NCI-H2227 treated with DMSO at 0.1 percent for 48 hours (cell line): ENCODE results near the gene SERINC5.
"Not testable (repeated sequence)": the region's sequence is repeated elsewhere in the genome, so short reads cannot be mapped to it uniquely, and the experiment has no call there.

Source experiments
- DNase-seq: peaks from one replicate; lab custom pipeline; 2025; lab: John Stamatoyannopoulos, UW

SERINC5 gene

DNA sequence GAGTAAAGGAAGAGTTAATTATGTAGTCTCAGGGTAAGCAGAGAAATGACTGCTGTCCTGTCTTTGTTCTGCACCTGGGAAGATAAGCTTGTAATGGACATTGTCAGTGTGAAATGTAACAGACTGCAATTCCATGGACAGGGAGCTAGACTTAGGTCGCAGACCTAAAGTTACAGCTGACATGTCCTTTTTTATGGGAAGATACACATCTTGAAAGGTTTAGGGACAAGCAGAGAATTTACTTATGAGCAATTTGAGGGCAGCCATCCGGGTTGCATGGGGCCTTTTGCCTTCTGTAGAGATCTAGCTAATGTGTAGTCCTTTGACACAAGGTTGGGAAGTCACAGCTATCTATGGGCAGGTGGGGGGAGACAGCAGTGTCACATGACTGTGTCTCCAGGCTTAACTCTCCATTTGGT lies 85.7 kb downstream of the SERINC5 start:
- DNase-seq: no peak

DNA sequence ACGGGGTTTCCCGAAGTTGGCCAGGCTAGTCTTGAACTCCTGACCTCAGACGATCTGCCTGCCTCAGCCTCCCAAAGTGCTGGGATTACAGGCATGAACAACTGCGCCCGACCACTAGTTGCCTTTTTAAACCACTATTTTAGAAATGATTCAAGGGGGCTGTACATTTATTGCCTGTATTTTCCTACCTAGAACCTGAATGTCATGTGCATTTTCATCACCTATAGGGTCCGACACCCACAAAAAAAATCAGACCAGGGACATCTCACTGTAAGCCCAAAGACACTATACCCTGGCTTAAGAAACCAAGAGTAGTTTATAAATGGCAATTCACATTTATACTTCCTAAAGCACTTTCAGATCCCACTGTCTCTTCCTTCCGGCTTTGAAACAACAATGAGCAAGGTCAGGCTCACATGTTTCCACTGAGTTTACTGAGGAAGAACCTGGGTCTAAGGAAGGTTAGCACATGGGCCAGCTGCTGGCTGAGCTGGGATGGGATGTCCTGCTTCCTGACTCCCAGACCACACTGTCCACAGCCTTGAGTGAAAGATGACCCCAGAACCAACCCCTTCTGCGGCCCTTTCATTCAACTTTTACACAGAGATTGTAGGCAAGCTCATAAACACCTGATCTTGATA lies 87.3 kb downstream of the SERINC5 start:
- no peak for DNase-seq

DNA sequence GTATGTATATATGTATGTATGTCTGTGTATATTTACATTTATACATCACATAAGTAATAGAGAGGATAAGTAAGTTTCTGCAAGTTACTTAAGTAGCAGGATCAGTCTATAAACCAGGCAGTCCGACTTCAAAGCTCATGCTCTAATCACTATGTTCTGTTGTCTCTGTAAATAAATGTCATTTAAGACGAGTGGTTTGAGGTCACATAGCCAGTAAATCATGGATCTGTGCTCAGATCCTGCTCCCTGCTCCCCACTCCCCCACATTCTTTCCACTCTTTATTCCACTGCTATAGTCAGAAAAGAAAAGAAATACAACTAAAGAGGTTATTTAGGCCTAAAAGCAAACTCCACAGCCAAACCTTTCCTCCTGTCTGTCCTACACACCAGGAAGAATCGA lies 90.4 kb downstream of the SERINC5 start:
- no peak for DNase-seq

DNA sequence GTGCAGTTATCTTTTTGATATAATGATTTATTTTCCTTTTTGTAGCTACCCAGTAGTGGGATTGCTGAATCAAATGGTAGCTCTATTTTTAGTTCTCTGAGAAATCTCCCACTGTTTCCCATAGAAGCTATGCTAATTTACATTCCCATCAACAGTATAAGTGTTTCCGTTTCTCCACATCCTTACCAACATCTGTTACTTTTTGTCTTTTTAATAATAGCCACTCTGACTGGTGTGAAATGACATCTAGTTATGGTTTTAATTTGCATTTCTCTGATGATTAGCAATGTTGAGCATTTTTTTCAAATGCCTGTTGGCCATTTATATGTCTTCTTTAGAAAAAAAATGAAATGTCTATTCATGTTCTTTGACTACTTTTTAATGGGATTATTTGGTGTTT lies 94.7 kb downstream of the SERINC5 start:
- no peak for DNase-seq

DNA sequence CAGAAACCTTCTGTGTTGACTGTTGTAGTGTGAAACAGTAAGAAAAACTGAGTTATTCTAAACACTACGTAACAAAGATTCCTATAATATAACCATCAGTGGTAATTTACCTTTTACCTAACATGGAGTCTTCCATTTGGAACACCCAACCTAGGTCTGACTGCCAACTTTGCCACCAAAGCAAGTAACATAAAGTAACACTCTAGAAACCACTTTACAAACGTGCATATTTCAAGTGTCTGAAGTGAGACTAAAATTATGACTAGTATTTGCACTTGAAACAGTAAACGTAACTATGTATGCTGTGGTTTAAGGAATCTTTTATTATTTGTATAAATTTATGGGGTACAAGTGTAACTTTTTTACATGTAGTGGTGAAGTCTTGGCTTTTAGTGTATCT lies 95.6 kb downstream of the SERINC5 start:
- no peak for DNase-seq

DNA sequence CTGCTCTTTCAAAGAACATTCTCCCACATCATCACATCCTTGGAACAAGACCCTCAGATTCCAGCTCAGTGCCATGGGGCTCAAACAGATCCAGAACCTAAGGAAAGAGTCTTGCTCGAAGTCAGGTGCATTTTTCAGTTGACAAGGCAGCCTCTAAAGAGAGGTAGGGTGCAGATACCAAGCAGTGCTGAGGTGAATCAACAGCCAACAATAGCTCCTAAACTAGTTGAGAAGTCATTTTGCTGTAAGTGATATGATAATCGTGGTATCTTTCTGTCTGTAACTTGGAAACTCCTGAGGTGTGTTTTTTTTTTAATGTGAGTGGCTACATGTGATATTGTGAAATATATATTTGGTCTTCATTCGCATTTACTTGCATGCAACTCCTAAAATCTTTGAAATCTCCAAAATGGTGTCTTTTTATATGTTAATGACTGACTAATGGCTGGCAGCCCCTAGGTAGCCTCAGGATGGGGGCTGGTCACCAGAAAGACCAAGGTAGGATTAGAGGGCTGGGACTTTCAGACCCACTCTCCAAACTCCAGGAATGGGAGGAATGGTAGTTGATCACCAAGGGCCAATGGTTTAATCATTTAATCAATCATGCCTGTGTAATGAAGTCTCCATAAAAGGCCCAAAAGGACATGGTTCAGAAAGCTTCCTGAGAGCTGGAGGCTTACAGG lies 96.6 kb downstream of the SERINC5 start:
- no peak for DNase-seq

DNA sequence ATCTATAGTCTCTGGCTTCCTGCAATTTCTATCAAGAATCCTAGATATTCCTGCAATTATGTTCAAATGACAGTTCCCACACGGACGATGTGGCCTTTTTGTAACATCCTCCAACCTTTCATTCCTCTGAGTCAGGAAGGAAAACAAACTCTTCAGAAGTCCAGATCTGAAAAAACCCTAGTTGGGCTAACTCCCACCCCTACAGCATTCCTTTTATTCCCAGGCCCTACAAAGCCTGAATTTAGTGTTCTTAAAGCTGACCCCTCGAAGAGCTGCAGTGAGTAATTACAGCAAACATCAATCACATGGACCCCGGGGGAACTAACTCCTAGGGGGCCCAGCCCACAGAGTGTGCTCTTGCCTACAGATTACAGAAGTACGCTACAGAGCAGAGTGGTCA lies 99.7 kb downstream of the SERINC5 start:
- DNase-seq: peak; percentile 24

DNA sequence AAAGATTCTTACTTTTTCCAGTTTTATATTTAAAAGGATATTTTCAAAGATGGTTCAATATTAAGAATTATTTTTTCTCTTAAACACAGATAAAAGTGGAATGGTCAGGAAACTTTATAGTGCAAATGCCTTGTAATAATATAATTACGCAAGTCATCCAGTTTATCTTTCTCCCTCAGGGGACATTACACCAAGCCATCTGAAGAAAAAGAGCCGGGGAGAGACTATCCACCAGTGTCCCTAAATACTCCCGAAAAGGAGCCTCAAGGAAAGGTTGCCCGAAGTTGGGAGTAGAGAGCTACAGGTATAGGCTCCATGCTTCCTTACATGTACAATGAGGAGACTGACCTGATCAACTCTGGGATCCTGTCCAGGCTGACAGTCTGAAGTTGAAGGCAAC lies 101.1 kb downstream of the SERINC5 start:
- DNase-seq: no peak

DNA sequence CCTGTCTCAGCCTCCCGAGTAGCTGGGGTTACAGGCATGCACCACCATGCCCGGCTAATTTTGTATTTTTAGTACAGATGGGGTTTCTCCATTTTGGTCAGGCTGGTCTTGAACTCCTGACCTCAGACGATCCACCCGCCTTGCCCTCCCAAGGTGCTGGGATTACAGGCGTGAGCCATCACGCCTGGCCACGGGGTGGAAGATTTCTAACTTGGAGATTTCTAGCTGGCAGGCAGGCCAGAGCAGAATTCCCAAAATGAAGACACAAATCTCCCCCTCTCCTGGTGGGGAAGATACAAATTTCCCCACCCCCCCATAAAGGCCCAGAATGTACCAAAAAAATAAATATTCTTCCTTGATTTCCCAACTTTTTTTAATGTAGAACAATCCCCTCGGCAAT lies 101.6 kb downstream of the SERINC5 start:
- DNase-seq: not testable (repeated sequence)

DNA sequence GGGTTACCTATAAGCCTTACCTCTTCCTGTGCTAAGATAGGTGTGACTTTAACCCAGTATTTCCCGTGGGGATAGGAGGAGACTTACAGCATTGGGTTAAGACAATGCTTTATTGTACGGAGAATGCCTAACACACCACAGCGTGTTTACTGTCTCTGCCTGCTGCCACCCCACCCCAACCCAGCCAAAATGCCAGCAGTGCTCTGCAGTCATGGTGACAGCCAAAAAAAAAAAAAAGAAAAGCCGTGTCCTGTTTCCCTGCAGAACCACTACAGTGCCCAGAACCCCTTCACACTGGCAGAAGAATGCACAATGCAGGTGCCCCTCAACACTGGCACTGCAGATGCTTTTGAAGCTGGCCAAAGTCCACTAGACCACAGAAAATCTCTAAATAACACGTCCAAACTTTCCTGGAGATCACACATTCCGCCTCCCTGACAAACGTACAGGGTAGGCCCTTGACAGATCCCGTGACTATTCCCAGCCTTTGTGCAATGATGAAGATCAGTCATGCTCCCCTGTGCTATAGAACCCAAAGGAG lies 102.2 kb downstream of the SERINC5 start:
- DNase-seq: no peak

DNA sequence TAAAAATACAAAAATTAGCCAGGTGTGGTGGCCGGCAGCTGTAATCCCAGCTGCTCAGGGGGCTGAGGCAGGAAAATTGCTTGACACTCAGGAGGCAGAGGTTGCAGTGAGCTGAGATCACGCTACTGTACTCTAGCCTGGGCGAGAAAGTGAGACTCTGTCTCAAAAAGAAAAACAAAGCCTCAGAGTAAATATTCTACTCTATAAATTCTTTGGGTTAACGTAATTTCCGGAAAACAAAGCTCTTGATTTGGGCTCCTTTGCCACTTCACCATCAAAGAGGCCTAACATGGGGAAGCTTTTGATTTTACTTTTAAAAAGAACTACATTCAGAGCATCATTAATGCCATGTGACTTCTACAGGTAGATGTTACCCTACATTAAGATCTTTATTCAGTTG lies 103.1 kb downstream of the SERINC5 start:
- DNase-seq: no peak

DNA sequence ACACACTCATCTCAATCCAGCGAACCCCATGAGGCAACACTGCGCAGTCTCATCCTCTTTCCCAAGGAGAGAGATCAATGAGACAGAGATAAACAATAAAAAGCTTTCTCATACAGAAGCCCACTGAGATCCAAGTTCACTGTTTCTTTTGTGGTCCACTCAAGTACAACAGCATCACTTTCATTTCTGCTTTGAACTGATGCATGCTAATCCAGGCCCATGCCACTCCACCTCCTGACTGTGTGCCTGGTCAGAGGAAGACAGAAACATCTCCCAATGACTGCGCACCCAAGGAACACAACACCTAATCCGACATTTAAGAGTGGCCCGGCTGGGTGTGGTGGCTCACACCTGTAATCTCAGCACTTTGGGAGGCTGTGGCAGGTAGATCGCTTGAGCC lies 104.0 kb downstream of the SERINC5 start:
- DNase-seq: no peak

DNA sequence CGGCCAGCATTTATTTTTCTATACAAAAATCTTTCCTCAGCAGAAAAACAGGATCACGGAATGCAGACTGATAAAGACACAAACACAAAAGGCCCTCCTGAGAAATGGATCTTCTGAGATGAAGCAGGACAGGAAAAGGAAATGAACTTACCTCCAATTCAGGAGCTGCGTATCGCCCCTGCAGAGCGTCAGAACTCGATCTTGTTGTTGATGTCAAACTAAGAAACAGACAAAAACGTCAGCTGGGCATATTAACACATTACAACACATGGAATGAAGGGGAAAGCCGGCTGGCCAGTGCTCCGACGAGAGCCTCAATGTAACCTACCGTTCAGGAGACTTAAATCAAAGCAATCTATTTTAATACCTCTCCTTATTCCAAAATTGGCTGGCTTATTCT lies 105.1 kb downstream of the SERINC5 start:
- no peak for DNase-seq

DNA sequence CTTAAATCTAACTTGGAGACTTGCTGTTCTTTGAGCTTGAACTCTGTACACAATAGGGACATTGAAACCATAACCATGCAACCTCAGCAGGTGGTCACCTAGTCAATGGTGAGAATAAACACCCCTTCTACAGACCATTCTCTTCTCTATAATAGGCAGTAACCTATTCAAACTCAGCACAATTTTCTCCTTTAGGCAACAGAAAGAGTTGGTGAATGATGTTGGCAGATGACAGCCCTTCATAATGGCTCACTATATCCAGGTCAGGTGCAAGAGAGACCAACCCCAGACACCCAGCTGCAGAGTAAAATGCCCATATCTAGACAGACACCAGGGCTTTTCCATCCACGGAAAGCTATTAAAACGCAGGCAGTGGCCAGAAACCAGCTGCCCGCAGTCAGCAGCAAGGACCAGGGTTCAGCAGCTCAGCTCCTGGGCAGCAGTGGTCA lies 106.7 kb downstream of the SERINC5 start:
- DNase-seq: no peak

DNA sequence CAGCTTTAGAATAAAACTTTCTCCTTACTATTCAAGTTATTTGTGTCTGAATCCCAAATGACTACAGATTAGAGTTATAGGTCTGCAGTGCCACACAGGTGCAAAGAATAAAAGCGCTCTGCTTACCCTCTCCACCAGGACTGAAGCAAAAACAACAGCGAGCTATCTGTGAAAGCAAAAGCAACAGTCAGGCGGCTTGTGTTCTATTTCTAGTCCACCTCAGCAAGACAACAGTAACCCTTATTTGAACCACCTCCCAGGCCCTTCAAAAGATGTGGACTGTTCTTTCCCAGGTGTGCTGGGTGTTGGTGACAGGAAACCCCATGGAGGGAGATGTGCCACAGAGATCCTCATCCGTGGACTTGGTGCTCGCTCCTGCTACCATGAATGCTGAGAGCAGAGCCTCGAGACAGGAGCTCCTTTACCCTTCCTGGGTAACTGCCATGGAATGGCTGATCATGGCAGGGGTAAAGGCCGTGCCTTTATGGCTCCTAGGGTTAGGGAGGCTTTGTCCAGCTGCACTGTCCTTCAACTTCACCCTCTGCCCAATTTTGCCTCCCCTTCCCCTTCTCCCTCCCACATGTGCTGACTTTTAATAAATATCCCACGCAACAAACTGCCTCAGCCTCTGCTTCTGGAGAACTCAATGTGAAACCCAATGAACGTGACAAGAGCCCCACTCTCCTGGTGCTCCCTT lies 108.6 kb downstream of the SERINC5 start:
- no peak for DNase-seq

DNA sequence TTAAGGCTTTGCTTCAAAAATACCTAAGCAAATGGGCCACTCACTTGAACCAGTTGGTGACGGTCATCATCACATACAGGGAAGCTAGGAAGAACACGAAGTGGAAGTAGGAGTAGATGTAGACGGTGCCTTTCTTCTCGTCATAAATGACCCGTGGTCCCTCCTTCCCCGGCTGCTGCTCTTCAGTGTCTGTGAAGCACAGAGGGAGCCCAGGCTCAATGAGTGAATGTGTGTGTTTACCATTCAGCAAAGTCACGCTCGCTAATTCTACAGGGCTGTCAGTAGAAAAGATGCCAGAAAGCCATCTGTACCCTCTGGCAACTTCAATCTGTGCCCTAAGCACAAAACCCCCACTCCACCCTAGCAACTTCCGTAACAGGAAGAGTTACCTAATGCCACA lies 109.8 kb downstream of the SERINC5 start:
- no peak for DNase-seq

DNA sequence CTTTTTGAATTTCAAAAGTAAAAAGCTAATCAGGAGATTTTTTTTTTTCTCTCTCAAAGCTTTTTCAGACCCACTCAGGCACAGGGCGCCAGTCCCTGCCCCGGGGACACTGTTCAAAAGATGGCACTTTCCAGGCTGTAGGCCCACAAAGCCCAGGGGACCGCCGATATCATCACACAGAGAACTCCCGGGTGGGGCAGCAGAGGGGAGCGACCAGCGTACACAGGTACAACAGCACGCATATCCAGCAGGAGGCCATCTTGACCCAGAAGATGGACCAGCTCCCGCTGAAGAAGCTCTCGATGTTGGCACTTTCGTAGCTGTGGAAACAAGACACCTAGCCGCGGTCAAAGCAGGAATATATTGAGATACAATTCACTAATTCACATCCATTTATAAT lies 112.4 kb downstream of the SERINC5 start:
- no peak for DNase-seq

DNA sequence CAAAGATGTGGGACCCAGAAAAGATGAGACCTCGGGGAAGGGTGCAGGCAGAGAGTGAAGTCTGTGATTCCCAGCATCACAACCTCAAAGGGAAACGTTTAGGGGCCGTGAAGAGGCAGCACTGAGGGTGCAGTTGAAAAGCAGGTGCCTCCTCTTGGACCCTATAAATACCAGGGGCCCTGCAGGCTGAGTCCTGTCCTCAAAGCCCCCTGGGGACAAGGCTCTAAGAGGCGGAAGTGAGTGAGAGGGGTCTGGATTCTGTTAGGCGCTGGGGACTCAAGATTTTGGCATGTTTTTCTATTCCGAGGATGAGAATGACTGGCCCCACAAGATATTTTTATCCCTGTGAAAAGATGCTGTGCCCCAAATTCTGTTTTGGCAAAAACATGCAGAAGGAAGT lies 112.9 kb downstream of the SERINC5 start:
- no peak for DNase-seq

DNA sequence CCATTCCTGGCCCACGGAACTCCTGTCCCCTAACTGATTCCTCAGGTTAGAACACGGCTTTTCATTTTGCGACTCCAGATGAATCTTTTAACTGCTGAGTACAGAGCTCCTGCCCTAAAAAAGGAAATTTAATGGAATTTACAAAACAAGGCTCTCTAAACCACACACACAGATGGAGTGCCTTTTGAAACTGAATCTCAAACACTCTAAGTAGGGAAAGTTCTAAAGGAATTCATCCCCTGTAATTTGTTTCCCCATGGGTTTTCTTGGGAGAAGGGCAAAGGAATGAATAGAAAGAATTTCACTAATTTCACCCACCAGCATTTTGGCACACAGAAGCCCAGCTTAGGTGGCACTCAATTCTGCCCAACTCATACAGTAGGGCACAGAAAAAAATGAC lies 114.2 kb downstream of the SERINC5 start:
- no peak for DNase-seq

DNA sequence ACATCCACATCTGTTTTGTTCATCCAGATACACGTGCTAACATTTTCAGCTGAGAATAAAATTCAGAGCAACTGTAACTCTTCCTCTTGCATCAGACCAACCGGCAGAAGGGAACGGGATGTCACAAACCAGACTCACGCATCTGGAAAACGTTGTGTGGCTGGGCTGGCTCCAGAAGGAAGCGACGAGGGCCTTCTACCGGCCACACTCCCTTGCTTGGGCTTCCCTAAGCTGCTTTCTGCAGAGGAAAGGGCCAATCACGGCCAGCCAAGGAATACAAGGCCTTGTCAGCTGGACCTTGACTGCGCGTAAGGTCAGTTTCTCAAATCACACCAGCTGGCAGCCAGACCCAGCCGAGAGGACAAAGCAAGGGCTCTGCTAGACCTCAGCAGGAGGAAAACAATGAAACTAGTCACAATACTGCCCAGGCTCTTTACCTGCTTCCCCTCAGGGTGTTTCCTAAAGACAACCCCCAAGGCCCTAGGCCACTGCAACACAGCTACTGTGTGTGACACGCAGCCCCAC lies 114.6 kb downstream of the SERINC5 start:
- DNase-seq: no peak

DNA sequence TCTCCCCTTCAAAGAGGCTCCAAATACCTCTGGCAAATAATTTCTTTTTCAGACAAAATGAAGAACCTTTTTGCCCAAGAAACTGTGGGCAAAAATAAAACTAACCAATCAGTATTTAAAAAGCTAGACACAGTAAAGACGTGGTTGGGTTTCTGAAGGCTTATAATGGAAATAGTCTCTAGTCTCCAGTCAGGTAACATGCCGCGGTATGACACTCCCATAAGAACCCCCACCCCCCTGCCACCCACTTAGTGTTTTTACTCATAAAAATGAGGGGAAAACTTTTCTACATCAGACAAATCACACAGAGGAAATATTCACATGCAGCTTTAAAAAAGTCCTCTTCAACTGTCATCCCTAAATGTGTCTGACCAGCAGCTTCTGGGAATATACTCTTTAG lies 115.4 kb downstream of the SERINC5 start:
- no peak for DNase-seq

DNA sequence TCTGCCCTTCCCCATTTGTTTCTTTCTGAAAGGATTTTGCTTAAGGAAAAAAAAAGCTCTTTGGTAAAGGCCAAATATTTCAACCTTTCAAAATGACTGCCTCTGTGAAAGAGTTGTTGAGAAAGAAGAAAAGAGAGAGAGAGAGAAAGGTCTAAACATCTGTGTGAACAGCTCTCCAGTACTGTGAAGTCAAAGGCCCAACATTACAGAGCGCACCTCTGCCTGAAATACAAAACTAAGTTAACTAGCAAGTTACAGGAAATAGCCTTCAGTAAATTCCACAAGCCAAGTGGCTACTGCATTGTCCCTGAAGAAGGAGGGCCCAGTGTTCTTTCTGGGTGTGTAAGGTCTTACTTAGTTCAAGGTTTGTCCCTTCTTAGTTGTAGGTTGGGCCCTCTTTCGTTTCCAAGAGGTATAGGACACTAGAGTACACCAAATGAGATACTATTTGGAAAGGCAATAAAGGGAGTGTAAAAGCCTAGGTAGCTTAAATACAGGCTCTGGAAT lies 116.3 kb downstream of the SERINC5 start:
- DNase-seq: no peak

DNA sequence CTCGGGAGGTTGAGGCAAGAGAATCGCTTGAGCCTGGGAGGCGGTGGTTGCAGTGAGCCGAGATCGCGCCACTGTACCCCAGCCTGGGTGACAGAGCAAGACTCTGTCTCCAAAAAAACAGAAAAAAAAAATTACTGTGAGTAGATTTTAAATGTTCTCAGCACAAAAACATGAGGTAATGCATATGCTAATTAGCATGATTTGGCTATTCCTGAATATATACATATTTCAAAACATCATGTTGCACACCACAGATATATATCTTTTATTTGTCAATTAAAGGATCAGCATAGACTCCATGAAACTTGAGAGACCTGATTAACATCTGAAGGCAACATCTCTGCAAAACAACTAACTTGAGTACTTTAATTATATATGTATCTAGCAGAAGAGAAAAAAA lies 117.4 kb downstream of the SERINC5 start:
- no peak for DNase-seq
